HCT116 (cell line): ENCODE measurements around the gene CTBP2. TPM values are rescaled to one million over a fixed set of nuclear protein-coding genes. Genes with fewer than 3 reads are reported as not detected.

Experiments
- ATAC-seq: fragments of 200-7000 bp; cut with Tn5 transposase; 2 replicates; pipeline ENCODE4 v1.9.1; 2020; ENCODE audit warnings: mild to moderate bottlenecking, moderate library complexity
- BruUV-seq: library from RNA; stranded (reverse); fragments of 400-500 nt; replicated peaks from 2 replicates; lab custom pipeline; 2021; lab: Mats Ljungman, UMichigan
- CTCF ChIA-PET: fragments of 300-600 bp; sonication (Branson Sonifier 250); formaldehyde crosslinking; loops from one replicate; lab custom pipeline; 2021; ENCODE audit warnings: antibody characterized with exemption; lab: Charles Lee
- POLR2A ChIA-PET: fragments of 300-600, 350-600 bp; sonication (Branson Sonifier 250); formaldehyde crosslinking; loops from one replicate; lab custom pipeline; 2021; ENCODE audit warnings: antibody characterized with exemption; lab: Charles Lee
- RAD21 ChIA-PET, 2 experiments: fragments of 300-600 bp; sonication (Branson Sonifier 250); formaldehyde crosslinking; loops; one replicate each; lab custom pipeline; 2023; ENCODE audit warnings: low total read pairs in 2 of 2; ENCODE audit not compliant: uncharacterized antibody in 2 of 2, unreplicated experiment in 2 of 2, low non-redundant PET in 1 of 2; lab: Charles Lee
- DNase-seq: peaks from one replicate; pipeline ENCODE4 v3.0.0-alpha.2; 2010; ENCODE audit warnings: low read depth, low spot score
- H2AFZ ChIP-seq: fragments of 200-600 bp; shearing (Covaris generic), sonication (generic); 2 replicates; pipeline ENCODE4 v1.6.1; 2017; ENCODE audit warnings: low read depth, mixed run types, mixed read lengths, antibody characterized with exemption, low read length; ENCODE audit not compliant: poor library complexity, severe bottlenecking
- H3K27ac ChIP-seq: 2 replicates; pipeline ENCODE4 v1.5.1; 2012; ENCODE audit warnings: low read depth, low read length
- H3K27me3 ChIP-seq: fragments of 200-600 bp; sonication (generic); 2 replicates; pipeline ENCODE4 v1.6.1; 2016; ENCODE audit warnings: mixed run types, low read length, mixed read lengths; ENCODE audit not compliant: insufficient read depth
- H3K36me3 ChIP-seq, 2 experiments: fragments of 200-500 bp in 1 of 2; fragments of 200-600 bp in 1 of 2; sonication (Bioruptor generic) in 1 of 2; sonication (generic) in 1 of 2; 2 replicates each; pipeline versions ENCODE4 v1.5.1 to v1.6.1; 2014 to 2016; ENCODE audit warnings: low read length in 2 of 2, inconsistent platforms in 1 of 2, mixed read lengths in 1 of 2, mixed run types in 1 of 2; ENCODE audit not compliant: insufficient read depth in 2 of 2, control insufficient read depth in 1 of 2
- H3K4me1 ChIP-seq, 2 experiments: fragments of 200-600 bp in 1 of 2; sonication (generic) in 1 of 2; 2 replicates each; pipeline versions ENCODE4 v1.5.1 to v1.6.1; 2012 to 2017; ENCODE audit warnings: low read length in 2 of 2, inconsistent platforms in 1 of 2, mild to moderate bottlenecking in 1 of 2, mixed read lengths in 1 of 2, mixed run types in 1 of 2, moderate library complexity in 1 of 2; ENCODE audit not compliant: insufficient read depth in 2 of 2, control insufficient read depth in 1 of 2
- H3K4me2 ChIP-seq: fragments of 200-600 bp; sonication (generic); 2 replicates; pipeline ENCODE4 v1.6.1; 2017; ENCODE audit warnings: mixed run types, low read length, mixed read lengths
- H3K4me3 ChIP-seq, 2 experiments: fragments of 200-600 bp in 1 of 2; sonication (generic) in 1 of 2; replicated peaks in 1 of 2; 2 replicates each; pipeline ENCODE4 v1.5.1; 2011 to 2016; ENCODE audit warnings: low read length in 2 of 2, control low read depth in 1 of 2, low read depth in 1 of 2, mild to moderate bottlenecking in 1 of 2, mixed read lengths in 1 of 2, mixed run types in 1 of 2
- H3K79me2 ChIP-seq: fragments of 200-600 bp; sonication (generic); 2 replicates; pipeline ENCODE4 v1.6.1; 2017; ENCODE audit warnings: mild to moderate bottlenecking, mixed run types, low read length, moderate library complexity, mixed read lengths; ENCODE audit not compliant: insufficient read depth
- H3K9ac ChIP-seq: fragments of 200-600 bp; sonication (generic); 2 replicates; pipeline ENCODE4 v1.6.1; 2016; ENCODE audit warnings: low read length, mixed read lengths
- H3K9me2 ChIP-seq: fragments of 200-600 bp; sonication (generic), shearing (Covaris generic); 2 replicates; pipeline ENCODE4 v1.6.1; 2017; ENCODE audit warnings: mixed run types, mild to moderate bottlenecking, moderate library complexity; ENCODE audit not compliant: insufficient read depth
- H3K9me3 ChIP-seq, 2 experiments: fragments of 200-500 bp in 1 of 2; fragments of 200-600 bp in 1 of 2; sonication (Bioruptor generic) in 1 of 2; sonication (generic) in 1 of 2; 2 replicates each; pipeline ENCODE4 v1.6.1; 2014 to 2017; ENCODE audit warnings: low read length in 2 of 2, mixed read lengths in 2 of 2, inconsistent platforms in 1 of 2, low read depth in 1 of 2, mild to moderate bottlenecking in 1 of 2, mixed run types in 1 of 2, moderate library complexity in 1 of 2; ENCODE audit not compliant: control insufficient read depth in 1 of 2, insufficient read depth in 1 of 2
- H4K20me1 ChIP-seq: fragments of 200-600 bp; sonication (generic), shearing (Covaris generic); 2 replicates; pipeline ENCODE4 v1.6.1; 2017; ENCODE audit warnings: mixed run types, mild to moderate bottlenecking, moderate library complexity; ENCODE audit not compliant: insufficient read depth
- ATF3 ChIP-seq: IDR thresholded peaks from 2 replicates; pipeline ENCODE4 v1.6.1; 2012
- ELF1 ChIP-seq: IDR thresholded peaks from 2 replicates; pipeline ENCODE4 v1.6.1; 2012; ENCODE audit warnings: low read depth, borderline replicate concordance
- POLR2AphosphoS5 ChIP-seq: IDR thresholded peaks from 2 replicates; pipeline ENCODE4 v1.6.1; 2011; ENCODE audit warnings: mild to moderate bottlenecking, low read depth, low read length, moderate library complexity
- RAD21 ChIP-seq: IDR thresholded peaks from 2 replicates; pipeline ENCODE4 v1.6.1; 2012; ENCODE audit warnings: low read depth, mild to moderate bottlenecking
- REST ChIP-seq: IDR thresholded peaks from 2 replicates; pipeline ENCODE4 v1.6.1; 2012; ENCODE audit warnings: low read depth
- SP1 ChIP-seq: IDR thresholded peaks from 2 replicates; pipeline ENCODE4 v1.6.1; 2012; ENCODE audit warnings: low read depth
- SRF ChIP-seq: IDR thresholded peaks from 2 replicates; pipeline ENCODE4 v1.6.1; 2012; ENCODE audit warnings: low read depth
- intact Hi-C: fragments of 100-400 bp; cut with micrococcal nuclease; formaldehyde crosslinking; loops from 2 replicates; pipeline ENCODE4 v1.10.0; 2022
- total RNA-seq: library from RNA; stranded (reverse); gene quantifications from one replicate; pipeline ENCODE4 v1.2.1, GENCODE V29; 2021; ENCODE audit not compliant: unreplicated experiment
- TF ChIP-seq, protein P1 (sequence below): IDR thresholded peaks from 2 replicates; pipeline ENCODE4 v1.6.1; 2012
- TF ChIP-seq, protein P2 (sequence below), 3 experiments: fragments of 200-600 bp in 1 of 3; sonication (generic) in 1 of 3; IDR thresholded peaks in 2 of 3; conservative IDR thresholded peaks in 1 of 3; 2 replicates each; pipeline ENCODE4 v1.5.1; 2012 to 2017; ENCODE audit warnings: low read depth in 2 of 3, low read length in 2 of 3, antibody characterized with exemption in 1 of 3, borderline replicate concordance in 1 of 3, control low read depth in 1 of 3, mild to moderate bottlenecking in 1 of 3, mixed read lengths in 1 of 3, mixed run types in 1 of 3, moderate library complexity in 1 of 3; ENCODE audit not compliant: insufficient read depth in 1 of 3

CTBP2 gene
- total RNA-seq, 1 experiment from 2014 or later, result 144 TPM

DNA sequence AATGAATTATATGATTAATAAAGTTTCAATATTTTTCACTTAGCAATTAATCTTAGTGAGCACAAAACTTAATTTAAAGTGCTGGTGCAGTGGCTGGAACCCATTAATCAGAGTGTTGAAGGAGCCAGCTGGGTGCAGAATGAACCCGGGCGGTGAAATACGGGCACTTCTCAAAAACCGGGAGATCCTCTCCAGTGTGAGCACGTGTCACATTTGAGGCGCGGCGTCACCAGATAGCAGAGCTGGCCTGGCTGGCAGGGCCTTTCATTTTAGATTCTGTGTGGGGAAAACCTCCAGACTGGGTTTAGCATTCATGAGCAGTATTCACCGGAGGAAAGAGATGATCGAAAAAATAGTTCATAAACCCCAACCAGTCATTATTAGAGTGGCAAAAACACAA is 34.5 kb upstream of the CTBP2 start:
- H3K79me2 ChIP-seq, result no peaks in the 10 kb centered on the region
- POLR2A ChIA-PET, result no interaction called here
- no peak overlapping the region for H3K4me2 ChIP-seq
- RAD21 ChIA-PET, result interaction anchor here in 1 of 2 experiments (0.6 kb wide), 1 partner anchor 71 kb away, joined by 4 read pairs; no protein-coding TSS in a partner anchor
- TF ChIP-seq, protein P1, sequence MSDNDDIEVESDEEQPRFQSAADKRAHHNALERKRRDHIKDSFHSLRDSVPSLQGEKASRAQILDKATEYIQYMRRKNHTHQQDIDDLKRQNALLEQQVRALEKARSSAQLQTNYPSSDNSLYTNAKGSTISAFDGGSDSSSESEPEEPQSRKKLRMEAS, result no peak
- TF ChIP-seq SRF (no peak), POLR2AphosphoS5 (no peak), RAD21 (no peak), SP1 (no peak), ATF3 (no peak), REST (no peak), ELF1 (no peak)
- TF ChIP-seq, protein P2, sequence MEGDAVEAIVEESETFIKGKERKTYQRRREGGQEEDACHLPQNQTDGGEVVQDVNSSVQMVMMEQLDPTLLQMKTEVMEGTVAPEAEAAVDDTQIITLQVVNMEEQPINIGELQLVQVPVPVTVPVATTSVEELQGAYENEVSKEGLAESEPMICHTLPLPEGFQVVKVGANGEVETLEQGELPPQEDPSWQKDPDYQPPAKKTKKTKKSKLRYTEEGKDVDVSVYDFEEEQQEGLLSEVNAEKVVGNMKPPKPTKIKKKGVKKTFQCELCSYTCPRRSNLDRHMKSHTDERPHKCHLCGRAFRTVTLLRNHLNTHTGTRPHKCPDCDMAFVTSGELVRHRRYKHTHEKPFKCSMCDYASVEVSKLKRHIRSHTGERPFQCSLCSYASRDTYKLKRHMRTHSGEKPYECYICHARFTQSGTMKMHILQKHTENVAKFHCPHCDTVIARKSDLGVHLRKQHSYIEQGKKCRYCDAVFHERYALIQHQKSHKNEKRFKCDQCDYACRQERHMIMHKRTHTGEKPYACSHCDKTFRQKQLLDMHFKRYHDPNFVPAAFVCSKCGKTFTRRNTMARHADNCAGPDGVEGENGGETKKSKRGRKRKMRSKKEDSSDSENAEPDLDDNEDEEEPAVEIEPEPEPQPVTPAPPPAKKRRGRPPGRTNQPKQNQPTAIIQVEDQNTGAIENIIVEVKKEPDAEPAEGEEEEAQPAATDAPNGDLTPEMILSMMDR (IDR thresholded peaks at IDR 0.05 in 2 of 3, conservative IDR thresholded peaks at IDR 0.05 in 1 of 3; ENCODE audit: borderline replicate concordance in 1 of 3, insufficient read depth in 1 of 3, low read depth in 2 of 3, low read length in 2 of 3), result no peak
- H3K36me3 ChIP-seq, result no peaks in the 10 kb centered on the region
- CTCF ChIA-PET, result no interaction called here
- H3K27me3 ChIP-seq, result no peaks in the 10 kb centered on the region
- DNase-seq (no peak), ATAC-seq (no peak)
- H3K27ac ChIP-seq, result no peak overlapping the region
- H3K9me3 ChIP-seq, result no peaks in the 10 kb centered on the region
- no peak overlapping the region for H3K4me3 ChIP-seq
- BruUV-seq, result no TSS peak
- intact Hi-C loops, result no loop called here
- no peaks in the 10 kb centered on the region for H4K20me1 ChIP-seq
- no peak overlapping the region for H3K9ac ChIP-seq
- H3K4me1 ChIP-seq, result no peaks in the 10 kb centered on the region
- H3K9me2 ChIP-seq, result no peaks in the 10 kb centered on the region
- no peak overlapping the region for H2AFZ ChIP-seq
